GM12878 (cell line): ENCODE measurements around the gene PGLYRP1. TPM values are rescaled to one million over a fixed set of nuclear protein-coding genes. Genes with fewer than 3 reads are reported as not detected.

Experiments
- ATAC-seq: fragments of 200-7000 bp; cut with Tn5 transposase; 3 replicates; pipeline ENCODE4 v1.9.1; 2020; ENCODE audit warnings: mild to moderate bottlenecking, moderate library complexity
- BruUV-seq: library from RNA; stranded (reverse); fragments of 400-500 nt; replicated peaks from 2 replicates; lab custom pipeline; 2021; lab: Mats Ljungman, UMichigan
- CTCF ChIA-PET: fragments of 300-600 bp; sonication (Branson Sonifier 250); formaldehyde crosslinking; extraction: SDS; loops from one replicate; lab custom pipeline; 2021; ENCODE audit warnings: inconsistent platforms; lab: Yijun Ruan, JAX
- POLR2A ChIA-PET: fragments of 350-600 bp; formaldehyde crosslinking; extraction: SDS; loops from one replicate; lab custom pipeline; 2021; ENCODE audit warnings: inconsistent platforms; lab: Charles Lee
- RAD21 ChIA-PET: fragments of 300-600 bp; sonication (Branson Sonifier 250); formaldehyde crosslinking; loops from one replicate; lab custom pipeline; 2023; ENCODE audit warnings: antibody characterized with exemption; ENCODE audit not compliant: unreplicated experiment; lab: Charles Lee
- SMC1A ChIA-PET: fragments of 300-600 bp; sonication (Branson Sonifier 250); formaldehyde crosslinking; loops from one replicate; lab custom pipeline; 2023; ENCODE audit not compliant: unreplicated experiment, uncharacterized antibody; lab: Charles Lee
- DNase-seq: peaks from one replicate; pipeline ENCODE4 v3.0.0-alpha.2; 2011; ENCODE audit warnings: low read depth, low spot score
- FAIRE-seq: peaks from 3 replicates; lab custom pipeline; 2011; peaks lifted over from hg19 to GRCh38; lab: Jason Lieb, UNC
- H2AFZ ChIP-seq: 2 replicates; pipeline ENCODE4 v1.6.0; 2011; ENCODE audit warnings: low read depth, low read length, control low read depth; ENCODE audit not compliant: control insufficient read depth
- H3K27ac ChIP-seq: 2 replicates; pipeline ENCODE4 v1.5.1; 2011; ENCODE audit warnings: control low read depth; ENCODE audit not compliant: control insufficient read depth, insufficient read depth
- H3K27me3 ChIP-seq, 2 experiments: replicated peaks in 1 of 2; 2 replicates each; pipeline versions ENCODE4 v1.6.0 to v1.6.1; 2011; ENCODE audit warnings: low read length in 1 of 2; ENCODE audit not compliant: control insufficient read depth in 2 of 2, insufficient read depth in 2 of 2
- H3K36me3 ChIP-seq, 2 experiments: 2 replicates each; pipeline ENCODE4 v1.5.1; 2011; ENCODE audit warnings: low read length in 1 of 2; ENCODE audit not compliant: control insufficient read depth in 2 of 2, insufficient read depth in 2 of 2
- H3K4me1 ChIP-seq: 2 replicates; pipeline ENCODE4 v1.6.1; 2011; ENCODE audit warnings: mild to moderate bottlenecking, low read length, moderate library complexity, mixed read lengths; ENCODE audit not compliant: control insufficient read depth, insufficient read depth
- H3K4me2 ChIP-seq: 2 replicates; pipeline ENCODE4 v1.6.0; 2011; ENCODE audit warnings: control low read depth; ENCODE audit not compliant: control insufficient read depth, insufficient read depth
- H3K4me3 ChIP-seq: fragments of 200-600 bp; sonication (generic); 2 replicates; pipeline ENCODE4 v1.5.1; 2016
- H3K79me2 ChIP-seq: 2 replicates; pipeline ENCODE4 v1.6.0; 2011; ENCODE audit warnings: low read length; ENCODE audit not compliant: control insufficient read depth, insufficient read depth
- H3K9ac ChIP-seq: 2 replicates; pipeline ENCODE4 v1.8.0; 2011; ENCODE audit warnings: low read length, control low read depth, mixed read lengths; ENCODE audit not compliant: control insufficient read depth, insufficient read depth
- H3K9me3 ChIP-seq: replicated peaks from 3 replicates; pipeline ENCODE4 v1.5.1; 2011; ENCODE audit warnings: mild to moderate bottlenecking, low read length; ENCODE audit not compliant: control insufficient read depth, insufficient read depth
- H4K20me1 ChIP-seq: 2 replicates; pipeline ENCODE4 v1.6.0; 2011; ENCODE audit not compliant: control insufficient read depth, insufficient read depth
- ASH2L ChIP-seq: fragments of 300-600, 200-600 bp; sonication (generic); IDR thresholded peaks from 2 replicates; pipeline ENCODE4 v1.6.1; 2017; ENCODE audit warnings: low read depth, mild to moderate bottlenecking, borderline replicate concordance
- CBX3 ChIP-seq: fragments of 200-600 bp; sonication (generic); IDR thresholded peaks from 2 replicates; pipeline ENCODE4 v1.6.1; 2016; ENCODE audit warnings: low read depth, borderline replicate concordance
- CHD4 ChIP-seq: fragments of 200-600 bp; sonication (generic); IDR thresholded peaks from 2 replicates; pipeline ENCODE4 v1.6.1; 2016; ENCODE audit warnings: mild to moderate bottlenecking
- SIN3A ChIP-seq: IDR thresholded peaks from 2 replicates; pipeline ENCODE4 v1.6.1; 2012; ENCODE audit warnings: low read depth, low read length, improper control_type of control experiment
- ZBED1 ChIP-seq: IDR thresholded peaks from 2 replicates; pipeline ENCODE4 v1.6.1; 2016; ENCODE audit warnings: borderline replicate concordance
- ZNF207 ChIP-seq: fragments of 450-650 bp; IDR thresholded peaks from 2 replicates; pipeline ENCODE4 v1.6.1; 2014; ENCODE audit warnings: antibody characterized with exemption, mild to moderate bottlenecking, borderline replicate concordance
- WGBS: methylation state at CpG from one replicate; pipeline ENCODE4 v1.1.6; 2016; ENCODE audit warnings: low lambda C conversion rate; ENCODE audit not compliant: insufficient replicate concordance, insufficient coverage; ENCODE audit errors: missing lambda C conversion rate; 5-methylcytosine and 5-hydroxymethylcytosine counted together
- in situ Hi-C: fragments of 300-500 bp; cut with MboI; formaldehyde crosslinking; loops from 9 replicates; pipeline ENCODE4 v1.14.3; 2018; ENCODE audit warnings: mixed read lengths
- intact Hi-C: fragments of 100-400 bp; cut with micrococcal nuclease; formaldehyde crosslinking; loops from one replicate; pipeline ENCODE4 v1.14.2; 2022; ENCODE audit not compliant: unreplicated experiment
- polyA plus RNA-seq, 11 experiments: library from polyadenylated mRNA; depleted of rRNA in 4 of 11; unstranded in 6 of 11; stranded (reverse) in 5 of 11; fragments of >200 nt; fragmentation: Nextera tagmentation in 4 of 11; fragmentation: Illumina TruSeq in 1 of 11; extraction: Ambion mirVana in 4 of 11; extraction: Trizol in 1 of 11; gene quantifications; 1 replicate in 1 of 11; 2 replicates in 10 of 11; pipeline versions ENCODE4 v1.2.1 to v1.2.3, GENCODE V29; 2011 to 2016; ENCODE audit warnings: inconsistent platforms in 2 of 11, missing spikeins in 2 of 11, low read depth in 1 of 11
- total RNA-seq, 4 experiments: library from RNA; depleted of rRNA in 3 of 4; stranded (reverse); fragments of >200 nt in 3 of 4; fragmentation: Illumina TruSeq in 1 of 4; extraction: Trizol in 1 of 4; gene quantifications; 2 replicates each; pipeline versions ENCODE4 v1.2.1 to v1.2.3, GENCODE V29; 2013 to 2021
- TF ChIP-seq, protein P1 (sequence below): IDR thresholded peaks from 2 replicates; pipeline ENCODE4 v1.6.1; 2012; ENCODE audit warnings: low read length, inconsistent platforms
- TF ChIP-seq, protein P2 (sequence below): fragments of 450-650 bp; IDR thresholded peaks from 2 replicates; pipeline ENCODE4 v1.6.1; 2017; ENCODE audit warnings: borderline replicate concordance

Gene PGLYRP1
- total and polyA plus RNA-seq, 10 of the 15 experiments (the other 5 are each of a cell fraction or from before 2014, with no cell fraction given) = 0.30 TPM; not detected in 9

DNA sequence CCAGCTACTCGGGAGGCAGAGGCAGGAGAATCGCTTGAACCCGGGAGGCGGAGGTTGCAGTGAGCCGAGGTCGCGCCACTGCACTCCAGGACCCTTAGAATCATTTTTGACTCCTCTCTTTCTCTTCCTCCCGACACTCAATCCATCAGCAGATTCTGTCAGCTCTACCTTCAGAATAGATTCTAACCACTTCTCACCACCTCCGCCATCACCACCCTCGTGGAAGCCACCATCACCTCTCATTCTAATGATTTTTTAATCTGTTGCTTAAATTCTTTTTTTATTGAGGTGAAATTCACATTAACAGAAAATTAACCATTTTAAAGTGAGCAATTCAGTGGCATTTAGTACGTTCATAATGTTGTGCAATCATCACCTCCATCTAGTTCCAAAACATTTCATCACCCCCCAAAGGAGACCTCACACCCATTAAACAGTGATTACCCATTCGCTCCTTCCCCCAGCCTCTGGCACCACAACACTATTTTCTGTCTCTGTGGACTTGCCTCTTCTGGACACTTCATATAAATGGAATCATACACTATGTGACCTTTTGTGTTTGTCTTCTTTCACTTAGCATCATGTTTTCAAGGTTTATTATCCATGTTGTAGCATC, 32.6 kb downstream of the PGLYRP1 start (continued):
- TF ChIP-seq SIN3A = no peak
- TF ChIP-seq, all 136 proteins: peak for 0

GRCh38 chr19:45985321-45985720, 37.5 kb downstream of the PGLYRP1 start:
- no peak for FAIRE-seq
- SMC1A ChIA-PET = no interaction called here
- in situ Hi-C loops = no loop called here

More at GRCh38 chr19:45985321-45985720, 37.5 kb downstream of the PGLYRP1 start:
- Histone ChIP-seq H4K20me1 (no peaks in the 10 kb centered on the region), H3K79me2 (no peaks in the 10 kb centered on the region), H3K4me1 (no peaks in the 10 kb centered on the region), H3K36me3 (no peaks in the 10 kb centered on the region), H3K27me3 (no peaks in the 10 kb centered on the region; a peak in 2 of 4 replicates), H3K9me3 (no peaks in the 10 kb centered on the region), H3K4me2 (no peak overlapping the region), H3K27ac (no peak overlapping the region), H2AFZ (no peak overlapping the region), H3K9ac (no peak overlapping the region), H3K4me3 (no peak overlapping the region)
- RAD21 ChIA-PET = no interaction called here
- WGBS = 45% methylated on average over 7 of the region's 7 CpGs
- POLR2A ChIA-PET = interaction anchor here (0.7 kb wide), 1 partner anchor 1268 kb away, joined by 10 read pairs; no protein-coding TSS in a partner anchor
- ATAC-seq (no peak), DNase-seq (no peak)
- no TSS peak for BruUV-seq
- TF ChIP-seq ZNF207 (no peak), CHD4 (no peak), ZBED1 (no peak), ASH2L (no peak), CBX3 (no peak)
- TF ChIP-seq, protein P1, sequence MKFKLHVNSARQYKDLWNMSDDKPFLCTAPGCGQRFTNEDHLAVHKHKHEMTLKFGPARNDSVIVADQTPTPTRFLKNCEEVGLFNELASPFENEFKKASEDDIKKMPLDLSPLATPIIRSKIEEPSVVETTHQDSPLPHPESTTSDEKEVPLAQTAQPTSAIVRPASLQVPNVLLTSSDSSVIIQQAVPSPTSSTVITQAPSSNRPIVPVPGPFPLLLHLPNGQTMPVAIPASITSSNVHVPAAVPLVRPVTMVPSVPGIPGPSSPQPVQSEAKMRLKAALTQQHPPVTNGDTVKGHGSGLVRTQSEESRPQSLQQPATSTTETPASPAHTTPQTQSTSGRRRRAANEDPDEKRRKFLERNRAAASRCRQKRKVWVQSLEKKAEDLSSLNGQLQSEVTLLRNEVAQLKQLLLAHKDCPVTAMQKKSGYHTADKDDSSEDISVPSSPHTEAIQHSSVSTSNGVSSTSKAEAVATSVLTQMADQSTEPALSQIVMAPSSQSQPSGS = no peak
- TF ChIP-seq, protein P2, sequence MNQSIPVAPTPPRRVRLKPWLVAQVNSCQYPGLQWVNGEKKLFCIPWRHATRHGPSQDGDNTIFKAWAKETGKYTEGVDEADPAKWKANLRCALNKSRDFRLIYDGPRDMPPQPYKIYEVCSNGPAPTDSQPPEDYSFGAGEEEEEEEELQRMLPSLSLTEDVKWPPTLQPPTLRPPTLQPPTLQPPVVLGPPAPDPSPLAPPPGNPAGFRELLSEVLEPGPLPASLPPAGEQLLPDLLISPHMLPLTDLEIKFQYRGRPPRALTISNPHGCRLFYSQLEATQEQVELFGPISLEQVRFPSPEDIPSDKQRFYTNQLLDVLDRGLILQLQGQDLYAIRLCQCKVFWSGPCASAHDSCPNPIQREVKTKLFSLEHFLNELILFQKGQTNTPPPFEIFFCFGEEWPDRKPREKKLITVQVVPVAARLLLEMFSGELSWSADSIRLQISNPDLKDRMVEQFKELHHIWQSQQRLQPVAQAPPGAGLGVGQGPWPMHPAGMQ = no peak
- intact Hi-C loops = no loop called here
- CTCF ChIA-PET = no interaction called here
